Measurements from ENCODE around the gene PODXL2.
"Not testable (repeated sequence)": the region's sequence is repeated elsewhere in the genome, so short reads cannot be mapped to it uniquely, and the experiment has no call there.

PODXL2 gene

GRCh38 chr3:127691489-127691888, 62.5 kb downstream of the PODXL2 start:
- DNase-seq (ENCODE audit: low spot score): no peak

- DNase-seq (ENCODE audit: low spot score): no peak
Observed at GRCh38 chr3:127691974-127692373, 63.0 kb downstream of the PODXL2 start.

- DNase-seq (ENCODE audit: low spot score): no peak
Observed at GRCh38 chr3:127692501-127693335, 63.7 kb downstream of the PODXL2 start.

GRCh38 chr3:127693336-127693843, 64.4 kb downstream of the PODXL2 start:
- DNase-seq (ENCODE audit: low spot score): no peak

GRCh38 chr3:127694467-127695215, 65.7 kb downstream of the PODXL2 start:
- DNase-seq (ENCODE audit: low spot score): peak; percentile 89

- DNase-seq (ENCODE audit: low spot score): peak; percentile 92
Observed at GRCh38 chr3:127697551-127698240, 68.7 kb downstream of the PODXL2 start.

GRCh38 chr3:127698286-127698685, 69.3 kb downstream of the PODXL2 start:
- no peak for DNase-seq (ENCODE audit: low spot score)

- no peak for DNase-seq (ENCODE audit: low spot score)
Observed at GRCh38 chr3:127698691-127699415, 69.9 kb downstream of the PODXL2 start.

- no peak for DNase-seq (ENCODE audit: low spot score)
Observed at GRCh38 chr3:127699416-127700300, 70.7 kb downstream of the PODXL2 start.

- no peak for DNase-seq (ENCODE audit: low spot score)
Observed at GRCh38 chr3:127700406-127700805, 71.4 kb downstream of the PODXL2 start.

GRCh38 chr3:127701280-127701911, 72.4 kb downstream of the PODXL2 start:
- DNase-seq (ENCODE audit: low spot score): no peak

- no peak for DNase-seq (ENCODE audit: low spot score)
Observed at GRCh38 chr3:127702151-127702578, 73.2 kb downstream of the PODXL2 start.

- not testable (repeated sequence) for DNase-seq (ENCODE audit: low spot score)
Observed at GRCh38 chr3:127704840-127705239, 75.9 kb downstream of the PODXL2 start.

GRCh38 chr3:127706312-127706711, 77.3 kb downstream of the PODXL2 start:
- no peak for DNase-seq (ENCODE audit: low spot score)

- peak; percentile 61 for DNase-seq (ENCODE audit: low spot score)
Observed at GRCh38 chr3:127706785-127707351, 77.9 kb downstream of the PODXL2 start.

- DNase-seq (ENCODE audit: low spot score): no peak
Observed at GRCh38 chr3:127707851-127708411, 78.9 kb downstream of the PODXL2 start.

- DNase-seq (ENCODE audit: low spot score): no peak
Observed at GRCh38 chr3:127708837-127709236, 79.9 kb downstream of the PODXL2 start.

- DNase-seq (ENCODE audit: low spot score): no peak
Observed at GRCh38 chr3:127709320-127710060, 80.5 kb downstream of the PODXL2 start.

All from cerebellar cortex (tissue), 1 donor.